ENCODE data around the gene NDST1. TPM values are rescaled to one million over a fixed set of nuclear protein-coding genes. Genes with fewer than 3 reads are reported as not detected.

NDST1 gene
- total and polyA plus RNA-seq, 10 of the 15 experiments (the other 5 are each of a cell fraction or from before 2014, with no cell fraction given): 0.20 to 53.5 (median 12.9) TPM

DNA sequence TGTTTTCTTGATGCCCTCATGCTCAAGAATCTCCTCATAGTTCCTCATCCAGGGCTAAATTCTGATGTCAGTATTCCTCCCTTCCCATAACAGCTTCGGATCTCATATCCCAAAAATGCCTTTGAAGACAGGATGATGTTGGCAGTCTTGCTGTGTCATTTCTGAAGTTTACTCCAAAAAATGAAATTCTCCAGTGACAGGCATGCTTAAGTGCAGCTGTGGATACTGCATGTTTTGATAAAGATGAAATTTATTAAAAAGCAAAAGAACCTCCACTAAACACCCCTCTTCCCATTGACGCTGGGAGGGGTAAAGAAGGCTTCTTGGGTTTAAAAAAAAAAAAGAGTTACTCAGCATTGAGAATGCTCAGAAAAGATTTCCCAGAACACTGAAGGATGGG, 43.1 kb downstream of the NDST1 start (continued):
- TF ChIP-seq BMI1 (IDR thresholded peaks at IDR 0.05; ENCODE audit: borderline replicate concordance) (no peak), CUX1 (IDR thresholded peaks at IDR 0.05; ENCODE audit: insufficient replicate concordance, low read depth, low read length) (no peak), CBFB (IDR thresholded peaks at IDR 0.05; ENCODE audit: low read depth) (no peak)

DNA sequence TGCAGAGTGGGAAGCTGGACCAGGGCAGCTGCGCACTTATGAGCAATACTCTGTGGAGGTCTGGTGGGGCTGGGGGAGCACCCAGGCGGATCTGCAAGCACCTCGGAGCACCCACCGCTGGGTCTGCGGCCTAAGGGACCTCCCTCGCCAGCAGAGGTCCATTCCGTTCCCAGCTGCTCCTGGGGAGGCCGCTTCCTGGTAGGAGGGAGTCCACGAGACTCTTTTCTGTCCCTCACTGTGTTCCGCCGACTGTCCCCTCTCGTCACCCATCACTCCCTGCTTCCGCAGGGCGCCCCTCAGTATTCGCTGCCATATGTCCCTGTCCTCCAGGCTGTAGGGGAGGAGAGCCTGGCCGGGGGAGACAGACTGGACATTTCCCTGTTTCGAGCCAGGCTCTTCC, 45.5 kb downstream of the NDST1 start:
- Histone ChIP-seq H3K4me1 (ENCODE audit: control insufficient read depth, insufficient read depth, low read length) (peaks cover 14% of the 10 kb centered on the region), H3K36me3 (ENCODE audit: control insufficient read depth in 2 of 2, insufficient read depth in 2 of 2, low read length in 1 of 2) (peaks cover 9 to 10% of the 10 kb centered on the region in 2 experiments), H2AFZ (ENCODE audit: control insufficient read depth, low read depth, low read length) (no peak overlapping the region), H3K79me2 (ENCODE audit: control insufficient read depth, insufficient read depth, low read length) (no peaks in the 10 kb centered on the region), H3K4me2 (ENCODE audit: control insufficient read depth, insufficient read depth) (no peak overlapping the region), H3K9me3 (replicated peaks; ENCODE audit: control insufficient read depth, insufficient read depth, low read length) (no peaks in the 10 kb centered on the region), H3K4me3 (no peak overlapping the region), H3K9ac (ENCODE audit: control insufficient read depth, insufficient read depth, low read length) (no peak overlapping the region), H4K20me1 (ENCODE audit: control insufficient read depth, insufficient read depth) (no peaks in the 10 kb centered on the region), H3K27ac (ENCODE audit: control insufficient read depth, insufficient read depth) (no peak overlapping the region), H3K27me3 (replicated peaks in 1 of 2; ENCODE audit: control insufficient read depth in 2 of 2, insufficient read depth in 2 of 2, low read length in 1 of 2) (no peaks in the 10 kb centered on the region)
- intact Hi-C loops (cut with micrococcal nuclease; ENCODE audit: unreplicated experiment) (no loop called here), in situ Hi-C loops (cut with MboI) (no loop called here)
- ChIA-PET POLR2A (no interaction called here), CTCF (interaction anchor here (1.0 to 1.7 kb wide), 3 partner anchors 8 to 94 kb away, joined by 3 to 7 read pairs (median 3); no protein-coding TSS in a partner anchor), RAD21 (ENCODE audit: unreplicated experiment) (interaction anchor here (1.0 kb wide), 1 partner anchor 94 kb away, joined by 4 read pairs; no protein-coding TSS in a partner anchor), SMC1A (ENCODE audit: uncharacterized antibody, unreplicated experiment) (no interaction called here)
- no peak for DNase-seq (ENCODE audit: low read depth, low spot score)
- FAIRE-seq: no peak
- no peak for TF ChIP-seq CUX1 (IDR thresholded peaks at IDR 0.05; ENCODE audit: insufficient replicate concordance, low read depth, low read length)
- 0 out of 2 replicates have a peak, but pooled peaks have one; percentile 34 for TF ChIP-seq POLR2A (IDR thresholded peaks at IDR 0.05; ENCODE audit: low read depth, low read length)
- ATAC-seq: no peak
- no TSS peak for BruUV-seq (replicated peaks)
- 98% methylated on average over 17 of the region's 17 CpGs for WGBS (ENCODE audit: insufficient coverage, insufficient replicate concordance, low lambda C conversion rate, missing lambda C conversion rate)

All from GM12878 (cell line).